ENCODE measurements around the gene HES1. TPM values are rescaled to one million over a fixed set of nuclear protein-coding genes. Genes with fewer than 3 reads are reported as not detected.

Gene HES1, protein sequence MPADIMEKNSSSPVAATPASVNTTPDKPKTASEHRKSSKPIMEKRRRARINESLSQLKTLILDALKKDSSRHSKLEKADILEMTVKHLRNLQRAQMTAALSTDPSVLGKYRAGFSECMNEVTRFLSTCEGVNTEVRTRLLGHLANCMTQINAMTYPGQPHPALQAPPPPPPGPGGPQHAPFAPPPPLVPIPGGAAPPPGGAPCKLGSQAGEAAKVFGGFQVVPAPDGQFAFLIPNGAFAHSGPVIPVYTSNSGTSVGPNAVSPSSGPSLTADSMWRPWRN
- total RNA-seq (2014; rRNA removed; shearing (Covaris generic)) = 40.3 and 42.7 TPM in 2 replicates
- 59.3 and 60.8 TPM in 2 replicates for polyA plus RNA-seq (2016; fragmentation: Nextera tagmentation; extraction: Ambion mirVana)
- long read RNA-seq, transcript HES1-201 (4 exons, 1,578 nt) = major isoform, 25 of 28 reads
- long read RNA-seq, partial matches to known transcripts = 2 of 28 reads
- long read RNA-seq, other reads (novel, unspliced or antisense) = 1 of 28 reads

DNA sequence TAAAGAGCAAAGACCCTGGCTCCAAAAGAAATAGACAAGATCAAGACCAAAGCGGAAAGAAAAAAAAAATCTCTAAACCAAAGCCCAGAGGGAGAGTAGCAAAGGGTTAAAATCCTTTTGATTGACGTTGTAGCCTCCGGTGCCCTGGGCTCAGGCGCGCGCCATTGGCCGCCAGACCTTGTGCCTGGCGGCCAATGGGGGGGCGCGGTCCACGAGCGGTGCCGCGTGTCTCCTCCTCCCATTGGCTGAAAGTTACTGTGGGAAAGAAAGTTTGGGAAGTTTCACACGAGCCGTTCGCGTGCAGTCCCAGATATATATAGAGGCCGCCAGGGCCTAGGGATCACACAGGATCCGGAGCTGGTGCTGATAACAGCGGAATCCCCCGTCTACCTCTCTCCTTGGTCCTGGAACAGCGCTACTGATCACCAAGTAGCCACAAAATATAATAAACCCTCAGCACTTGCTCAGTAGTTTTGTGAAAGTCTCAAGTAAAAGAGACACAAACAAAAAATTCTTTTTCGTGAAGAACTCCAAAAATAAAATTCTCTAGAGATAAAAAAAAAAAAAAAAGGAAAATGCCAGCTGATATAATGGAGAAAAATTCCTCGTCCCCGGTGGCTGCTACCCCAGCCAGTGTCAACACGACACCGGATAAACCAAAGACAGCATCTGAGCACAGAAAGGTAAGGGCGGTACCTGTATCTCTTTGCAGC is at the start of gene HES1:
HES1 (plus strand) TSS at position 343 of the 713 bp plus-strand sequence; CDS start at position 576, 233 bp downstream.
- Histone ChIP-seq H4K20me1 (replicated peaks; ENCODE audit: insufficient read depth) (no peaks in the 10 kb centered on the region; the same call in 1 of the 2 replicates), H3K36me3 (ENCODE audit: insufficient read depth) (no peaks in the 10 kb centered on the region), H3K4me1 (ENCODE audit: insufficient read depth) (peaks cover 48% of the 10 kb centered on the region), H3K4me3 (peak within 1 kb of the TSS; percentile 78), H3K4me2 (peak within 1 kb of the TSS; percentile 90), H3K27me3 (ENCODE audit: insufficient read depth) (peaks cover 23% of the 10 kb centered on the region), H2AFZ (no peak within 1 kb of the TSS), H3K9me2 (ENCODE audit: insufficient read depth) (no peaks in the 10 kb centered on the region), H3K27ac (ENCODE audit: low read depth) (peak within 1 kb of the TSS; percentile 93), H3F3A (replicated peaks; ENCODE audit: low read depth) (peaks cover 17% of the 10 kb centered on the region; the same call in 1 of the 2 replicates), H3K79me2 (replicated peaks; ENCODE audit: insufficient read depth) (peaks cover 12% of the 10 kb centered on the region)
- Mint-ChIP-seq H3K4me1 (peaks cover 52% of the 10 kb centered on the region), H3K4me3 (peak within 1 kb of the TSS; percentile 89), H3K36me3 (ENCODE audit: low read depth) (peaks cover 21% of the 10 kb centered on the region), H3K9me3 (no peaks in the 10 kb centered on the region), H3K27me3 (ENCODE audit: insufficient read depth, low read depth, poor library complexity) (peaks cover 40% of the 10 kb centered on the region), H3K27ac (peak within 1 kb of the TSS; percentile 88; the same call in 1 of the 2 replicates)
- DNase-seq (ENCODE audit: low spot score) = peak; percentile 98
- ATAC-seq = peak; percentile 22
- TF ChIP-seq, protein P1, sequence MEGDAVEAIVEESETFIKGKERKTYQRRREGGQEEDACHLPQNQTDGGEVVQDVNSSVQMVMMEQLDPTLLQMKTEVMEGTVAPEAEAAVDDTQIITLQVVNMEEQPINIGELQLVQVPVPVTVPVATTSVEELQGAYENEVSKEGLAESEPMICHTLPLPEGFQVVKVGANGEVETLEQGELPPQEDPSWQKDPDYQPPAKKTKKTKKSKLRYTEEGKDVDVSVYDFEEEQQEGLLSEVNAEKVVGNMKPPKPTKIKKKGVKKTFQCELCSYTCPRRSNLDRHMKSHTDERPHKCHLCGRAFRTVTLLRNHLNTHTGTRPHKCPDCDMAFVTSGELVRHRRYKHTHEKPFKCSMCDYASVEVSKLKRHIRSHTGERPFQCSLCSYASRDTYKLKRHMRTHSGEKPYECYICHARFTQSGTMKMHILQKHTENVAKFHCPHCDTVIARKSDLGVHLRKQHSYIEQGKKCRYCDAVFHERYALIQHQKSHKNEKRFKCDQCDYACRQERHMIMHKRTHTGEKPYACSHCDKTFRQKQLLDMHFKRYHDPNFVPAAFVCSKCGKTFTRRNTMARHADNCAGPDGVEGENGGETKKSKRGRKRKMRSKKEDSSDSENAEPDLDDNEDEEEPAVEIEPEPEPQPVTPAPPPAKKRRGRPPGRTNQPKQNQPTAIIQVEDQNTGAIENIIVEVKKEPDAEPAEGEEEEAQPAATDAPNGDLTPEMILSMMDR (conservative IDR thresholded peaks at IDR 0.05; ENCODE audit: low read depth in 2 of 2) = no peak
- TF ChIP-seq JUNB (IDR thresholded peaks at IDR 0.05; ENCODE audit: unreplicated experiment) (no peak), STAT1 (IDR thresholded peaks at IDR 0.05; ENCODE audit: unreplicated experiment) (no peak), ZNF331 (CRISPR knock-in tag; IDR thresholded peaks at IDR 0.05; ENCODE audit: low read depth) (no peak), NANOG (IDR thresholded peaks at IDR 0.05; ENCODE audit: borderline replicate concordance) (0 out of 2 replicates have a peak, but pooled peaks have one; percentile 22), POLR2AphosphoS5 (IDR thresholded peaks at IDR 0.05; ENCODE audit: low read depth) (peak; percentile 95), ZNF114 (CRISPR knock-in tag; IDR thresholded peaks at IDR 0.05) (peak; percentile 99; the same call in 1 of the 2 replicates), EZH2 (IDR thresholded peaks at IDR 0.05; ENCODE audit: low read depth, unreplicated experiment) (no peak), CREB1 (CRISPR knock-in tag; IDR thresholded peaks at IDR 0.05; ENCODE audit: low read depth) (peak; percentile 51; the same call in 1 of the 2 replicates)
- TF ChIP-seq, protein P2, sequence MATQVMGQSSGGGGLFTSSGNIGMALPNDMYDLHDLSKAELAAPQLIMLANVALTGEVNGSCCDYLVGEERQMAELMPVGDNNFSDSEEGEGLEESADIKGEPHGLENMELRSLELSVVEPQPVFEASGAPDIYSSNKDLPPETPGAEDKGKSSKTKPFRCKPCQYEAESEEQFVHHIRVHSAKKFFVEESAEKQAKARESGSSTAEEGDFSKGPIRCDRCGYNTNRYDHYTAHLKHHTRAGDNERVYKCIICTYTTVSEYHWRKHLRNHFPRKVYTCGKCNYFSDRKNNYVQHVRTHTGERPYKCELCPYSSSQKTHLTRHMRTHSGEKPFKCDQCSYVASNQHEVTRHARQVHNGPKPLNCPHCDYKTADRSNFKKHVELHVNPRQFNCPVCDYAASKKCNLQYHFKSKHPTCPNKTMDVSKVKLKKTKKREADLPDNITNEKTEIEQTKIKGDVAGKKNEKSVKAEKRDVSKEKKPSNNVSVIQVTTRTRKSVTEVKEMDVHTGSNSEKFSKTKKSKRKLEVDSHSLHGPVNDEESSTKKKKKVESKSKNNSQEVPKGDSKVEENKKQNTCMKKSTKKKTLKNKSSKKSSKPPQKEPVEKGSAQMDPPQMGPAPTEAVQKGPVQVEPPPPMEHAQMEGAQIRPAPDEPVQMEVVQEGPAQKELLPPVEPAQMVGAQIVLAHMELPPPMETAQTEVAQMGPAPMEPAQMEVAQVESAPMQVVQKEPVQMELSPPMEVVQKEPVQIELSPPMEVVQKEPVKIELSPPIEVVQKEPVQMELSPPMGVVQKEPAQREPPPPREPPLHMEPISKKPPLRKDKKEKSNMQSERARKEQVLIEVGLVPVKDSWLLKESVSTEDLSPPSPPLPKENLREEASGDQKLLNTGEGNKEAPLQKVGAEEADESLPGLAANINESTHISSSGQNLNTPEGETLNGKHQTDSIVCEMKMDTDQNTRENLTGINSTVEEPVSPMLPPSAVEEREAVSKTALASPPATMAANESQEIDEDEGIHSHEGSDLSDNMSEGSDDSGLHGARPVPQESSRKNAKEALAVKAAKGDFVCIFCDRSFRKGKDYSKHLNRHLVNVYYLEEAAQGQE (IDR thresholded peaks at IDR 0.05; ENCODE audit: unreplicated experiment) = peak; percentile 66
- TF ChIP-seq, protein P3, sequence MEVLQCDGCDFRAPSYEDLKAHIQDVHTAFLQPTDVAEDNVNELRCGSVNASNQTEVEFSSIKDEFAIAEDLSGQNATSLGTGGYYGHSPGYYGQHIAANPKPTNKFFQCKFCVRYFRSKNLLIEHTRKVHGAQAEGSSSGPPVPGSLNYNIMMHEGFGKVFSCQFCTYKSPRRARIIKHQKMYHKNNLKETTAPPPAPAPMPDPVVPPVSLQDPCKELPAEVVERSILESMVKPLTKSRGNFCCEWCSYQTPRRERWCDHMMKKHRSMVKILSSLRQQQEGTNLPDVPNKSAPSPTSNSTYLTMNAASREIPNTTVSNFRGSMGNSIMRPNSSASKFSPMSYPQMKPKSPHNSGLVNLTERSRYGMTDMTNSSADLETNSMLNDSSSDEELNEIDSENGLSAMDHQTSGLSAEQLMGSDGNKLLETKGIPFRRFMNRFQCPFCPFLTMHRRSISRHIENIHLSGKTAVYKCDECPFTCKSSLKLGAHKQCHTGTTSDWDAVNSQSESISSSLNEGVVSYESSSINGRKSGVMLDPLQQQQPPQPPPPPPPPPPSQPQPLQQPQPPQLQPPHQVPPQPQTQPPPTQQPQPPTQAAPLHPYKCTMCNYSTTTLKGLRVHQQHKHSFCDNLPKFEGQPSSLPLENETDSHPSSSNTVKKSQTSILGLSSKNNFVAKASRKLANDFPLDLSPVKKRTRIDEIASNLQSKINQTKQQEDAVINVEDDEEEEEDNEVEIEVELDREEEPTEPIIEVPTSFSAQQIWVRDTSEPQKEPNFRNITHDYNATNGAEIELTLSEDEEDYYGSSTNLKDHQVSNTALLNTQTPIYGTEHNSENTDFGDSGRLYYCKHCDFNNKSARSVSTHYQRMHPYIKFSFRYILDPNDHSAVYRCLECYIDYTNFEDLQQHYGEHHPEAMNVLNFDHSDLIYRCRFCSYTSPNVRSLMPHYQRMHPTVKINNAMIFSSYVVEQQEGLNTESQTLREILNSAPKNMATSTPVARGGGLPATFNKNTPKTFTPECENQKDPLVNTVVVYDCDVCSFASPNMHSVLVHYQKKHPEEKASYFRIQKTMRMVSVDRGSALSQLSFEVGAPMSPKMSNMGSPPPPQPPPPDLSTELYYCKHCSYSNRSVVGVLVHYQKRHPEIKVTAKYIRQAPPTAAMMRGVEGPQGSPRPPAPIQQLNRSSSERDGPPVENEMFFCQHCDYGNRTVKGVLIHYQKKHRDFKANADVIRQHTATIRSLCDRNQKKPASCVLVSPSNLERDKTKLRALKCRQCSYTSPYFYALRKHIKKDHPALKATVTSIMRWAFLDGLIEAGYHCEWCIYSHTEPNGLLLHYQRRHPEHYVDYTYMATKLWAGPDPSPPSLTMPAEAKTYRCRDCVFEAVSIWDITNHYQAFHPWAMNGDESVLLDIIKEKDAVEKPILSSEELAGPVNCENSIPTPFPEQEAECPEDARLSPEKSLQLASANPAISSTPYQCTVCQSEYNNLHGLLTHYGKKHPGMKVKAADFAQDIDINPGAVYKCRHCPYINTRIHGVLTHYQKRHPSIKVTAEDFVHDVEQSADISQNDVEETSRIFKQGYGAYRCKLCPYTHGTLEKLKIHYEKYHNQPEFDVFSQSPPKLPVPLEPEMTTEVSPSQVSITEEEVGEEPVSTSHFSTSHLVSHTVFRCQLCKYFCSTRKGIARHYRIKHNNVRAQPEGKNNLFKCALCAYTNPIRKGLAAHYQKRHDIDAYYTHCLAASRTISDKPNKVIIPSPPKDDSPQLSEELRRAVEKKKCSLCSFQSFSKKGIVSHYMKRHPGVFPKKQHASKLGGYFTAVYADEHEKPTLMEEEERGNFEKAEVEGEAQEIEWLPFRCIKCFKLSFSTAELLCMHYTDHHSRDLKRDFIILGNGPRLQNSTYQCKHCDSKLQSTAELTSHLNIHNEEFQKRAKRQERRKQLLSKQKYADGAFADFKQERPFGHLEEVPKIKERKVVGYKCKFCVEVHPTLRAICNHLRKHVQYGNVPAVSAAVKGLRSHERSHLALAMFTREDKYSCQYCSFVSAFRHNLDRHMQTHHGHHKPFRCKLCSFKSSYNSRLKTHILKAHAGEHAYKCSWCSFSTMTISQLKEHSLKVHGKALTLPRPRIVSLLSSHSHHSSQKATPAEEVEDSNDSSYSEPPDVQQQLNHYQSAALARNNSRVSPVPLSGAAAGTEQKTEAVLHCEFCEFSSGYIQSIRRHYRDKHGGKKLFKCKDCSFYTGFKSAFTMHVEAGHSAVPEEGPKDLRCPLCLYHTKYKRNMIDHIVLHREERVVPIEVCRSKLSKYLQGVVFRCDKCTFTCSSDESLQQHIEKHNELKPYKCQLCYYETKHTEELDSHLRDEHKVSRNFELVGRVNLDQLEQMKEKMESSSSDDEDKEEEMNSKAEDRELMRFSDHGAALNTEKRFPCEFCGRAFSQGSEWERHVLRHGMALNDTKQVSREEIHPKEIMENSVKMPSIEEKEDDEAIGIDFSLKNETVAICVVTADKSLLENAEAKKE (CRISPR knock-in tag; IDR thresholded peaks at IDR 0.05) = no peak
- TF ChIP-seq, protein P4, sequence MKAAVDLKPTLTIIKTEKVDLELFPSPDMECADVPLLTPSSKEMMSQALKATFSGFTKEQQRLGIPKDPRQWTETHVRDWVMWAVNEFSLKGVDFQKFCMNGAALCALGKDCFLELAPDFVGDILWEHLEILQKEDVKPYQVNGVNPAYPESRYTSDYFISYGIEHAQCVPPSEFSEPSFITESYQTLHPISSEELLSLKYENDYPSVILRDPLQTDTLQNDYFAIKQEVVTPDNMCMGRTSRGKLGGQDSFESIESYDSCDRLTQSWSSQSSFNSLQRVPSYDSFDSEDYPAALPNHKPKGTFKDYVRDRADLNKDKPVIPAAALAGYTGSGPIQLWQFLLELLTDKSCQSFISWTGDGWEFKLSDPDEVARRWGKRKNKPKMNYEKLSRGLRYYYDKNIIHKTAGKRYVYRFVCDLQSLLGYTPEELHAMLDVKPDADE (IDR thresholded peaks at IDR 0.05) = no peak
